K562 (cell line): ENCODE data around the gene SIGMAR1. TPM values are rescaled to one million over a fixed set of nuclear protein-coding genes. Genes with fewer than 3 reads are reported as not detected.

Experiments
- CHD2 ChIP-seq: IDR thresholded peaks from 2 replicates; pipeline ENCODE4 v1.6.1; 2011; ENCODE audit warnings: low read depth, low read length
- MAFG ChIP-seq: fragments of 450-650 bp; conservative IDR thresholded peaks from 2 replicates; pipeline ENCODE4 v1.6.1; 2016; ENCODE audit warnings: missing genetic modification characterization, missing compliant biosample characterization
- NR1H2 ChIP-seq: sonication (generic); formaldehyde crosslinking; IDR thresholded peaks from 2 replicates; pipeline ENCODE4 v1.4.0; 2020; ENCODE audit warnings: mild to moderate bottlenecking, missing genetic modification reagents
- PURB ChIP-seq: sonication (generic); formaldehyde crosslinking; IDR thresholded peaks from 2 replicates; pipeline ENCODE4 v1.9.0; 2021; ENCODE audit warnings: low read depth, mild to moderate bottlenecking, missing genetic modification reagents
- RBFOX2 ChIP-seq: fragments of 200-400 bp; formaldehyde crosslinking; IDR thresholded peaks from 2 replicates; pipeline ENCODE4 v1.6.1; 2017; ENCODE audit warnings: low read depth, mild to moderate bottlenecking, low read length, moderate library complexity
- RBM17 ChIP-seq: fragments of 200-400 bp; formaldehyde crosslinking; IDR thresholded peaks from 2 replicates; pipeline ENCODE4 v1.6.1; 2017; ENCODE audit warnings: low read depth, mild to moderate bottlenecking, low read length, borderline replicate concordance
- SP1 ChIP-seq: sonication (generic); formaldehyde crosslinking; IDR thresholded peaks from 2 replicates; pipeline ENCODE4 v1.8.1; 2022; ENCODE audit warnings: mild to moderate bottlenecking, missing genetic modification reagents
- SREBF2 ChIP-seq: sonication (generic); formaldehyde crosslinking; IDR thresholded peaks from 2 replicates; pipeline ENCODE4 v1.4.0; 2020; ENCODE audit warnings: mild to moderate bottlenecking, missing genetic modification reagents
- TARDBP ChIP-seq: fragments of 450-650 bp; IDR thresholded peaks from 2 replicates; pipeline ENCODE4 v1.6.1; 2016
- TBP ChIP-seq: optimal IDR thresholded peaks from 2 replicates; pipeline ENCODE3; 2011; ENCODE audit warnings: low read depth, low read length, improper control_type of control experiment
- TEAD4 ChIP-seq, 2 experiments: sonication (generic) in 1 of 2; formaldehyde crosslinking in 1 of 2; IDR thresholded peaks; 2 replicates each; pipeline versions ENCODE4 v1.6.1 to v1.8.0; 2012 to 2022; ENCODE audit warnings: borderline replicate concordance in 1 of 2, inconsistent platforms in 1 of 2, low read length in 1 of 2, mild to moderate bottlenecking in 1 of 2, missing genetic modification reagents in 1 of 2
- ZBTB7A ChIP-seq: IDR thresholded peaks from 2 replicates; pipeline ENCODE4 v1.6.1; 2011; ENCODE audit warnings: low read depth, mild to moderate bottlenecking, low read length, moderate library complexity, borderline replicate concordance; ENCODE audit not compliant: control insufficient read depth
- ZNF121 ChIP-seq: sonication (generic); formaldehyde crosslinking; conservative IDR thresholded peaks from 2 replicates; pipeline ENCODE4 v1.8.0; 2022; ENCODE audit warnings: missing genetic modification reagents
- ZNF75A ChIP-seq: fragments of 450-650 bp; formaldehyde crosslinking; IDR thresholded peaks from 2 replicates; pipeline ENCODE4 v1.4.0; 2020; ENCODE audit warnings: mild to moderate bottlenecking
- polyA plus RNA-seq, 8 experiments: library from polyadenylated mRNA; depleted of rRNA in 4 of 8; stranded (reverse) in 5 of 8; unstranded in 3 of 8; fragments of >200 nt; fragmentation: Nextera tagmentation in 2 of 8; fragmentation: Illumina TruSeq in 1 of 8; extraction: Ambion mirVana in 2 of 8; extraction: Trizol in 1 of 8; gene quantifications; 2 replicates each; pipeline versions ENCODE4 v1.2.1 to v1.2.3, GENCODE V29; 2011 to 2014; ENCODE audit warnings: inconsistent platforms in 1 of 8, missing spikeins in 1 of 8
- total RNA-seq, 7 experiments: library from RNA; depleted of rRNA in 6 of 7; stranded (reverse); fragments of >200 nt in 6 of 7; fragmentation: Illumina TruSeq in 2 of 7; extraction: Trizol in 2 of 7; gene quantifications; 2 replicates each; pipeline versions ENCODE4 v1.2.1 to v1.2.3, GENCODE V29; 2011 to 2021; ENCODE audit warnings: low replicate concordance in 1 of 7
- TF ChIP-seq, protein P1 (sequence below), 2 experiments: fragments of 450-650 bp in 1 of 2; sonication (generic) in 1 of 2; formaldehyde crosslinking; conservative IDR thresholded peaks; 2 replicates each; pipeline versions ENCODE4 v1.4.0 to v1.8.1; 2020 to 2022; ENCODE audit warnings: mild to moderate bottlenecking in 1 of 2, missing genetic modification reagents in 1 of 2
- TF ChIP-seq, protein P2 (sequence below): fragments of 450-650 bp; conservative IDR thresholded peaks from 2 replicates; pipeline ENCODE4 v1.6.1; 2016; ENCODE audit warnings: missing genetic modification characterization, low read depth, mild to moderate bottlenecking, control low read depth, missing compliant biosample characterization
- TF ChIP-seq, protein P3 (sequence below): fragments of 250-450 bp; sonication (Bioruptor Pico); IDR thresholded peaks from 2 replicates; pipeline ENCODE4 v1.8.0; 2021; ENCODE audit warnings: moderate library complexity, mild to moderate bottlenecking, inconsistent platforms
- TF ChIP-seq, protein P4 (sequence below): fragments of 250-450 bp; sonication (Bioruptor Pico); IDR thresholded peaks from 2 replicates; pipeline ENCODE4 v1.4.0; 2020; ENCODE audit warnings: mild to moderate bottlenecking, moderate library complexity
- TF ChIP-seq, protein P5 (sequence below): sonication (generic); formaldehyde crosslinking; IDR thresholded peaks from 2 replicates; pipeline ENCODE4 v1.8.1; 2023; ENCODE audit warnings: mild to moderate bottlenecking, missing genetic modification reagents

SIGMAR1 gene
- total and polyA plus RNA-seq, 9 of the 15 experiments (the other 6 are each of a cell fraction or from before 2014, with no cell fraction given) = 6.9 to 80.0 (median 35.2) TPM

DNA sequence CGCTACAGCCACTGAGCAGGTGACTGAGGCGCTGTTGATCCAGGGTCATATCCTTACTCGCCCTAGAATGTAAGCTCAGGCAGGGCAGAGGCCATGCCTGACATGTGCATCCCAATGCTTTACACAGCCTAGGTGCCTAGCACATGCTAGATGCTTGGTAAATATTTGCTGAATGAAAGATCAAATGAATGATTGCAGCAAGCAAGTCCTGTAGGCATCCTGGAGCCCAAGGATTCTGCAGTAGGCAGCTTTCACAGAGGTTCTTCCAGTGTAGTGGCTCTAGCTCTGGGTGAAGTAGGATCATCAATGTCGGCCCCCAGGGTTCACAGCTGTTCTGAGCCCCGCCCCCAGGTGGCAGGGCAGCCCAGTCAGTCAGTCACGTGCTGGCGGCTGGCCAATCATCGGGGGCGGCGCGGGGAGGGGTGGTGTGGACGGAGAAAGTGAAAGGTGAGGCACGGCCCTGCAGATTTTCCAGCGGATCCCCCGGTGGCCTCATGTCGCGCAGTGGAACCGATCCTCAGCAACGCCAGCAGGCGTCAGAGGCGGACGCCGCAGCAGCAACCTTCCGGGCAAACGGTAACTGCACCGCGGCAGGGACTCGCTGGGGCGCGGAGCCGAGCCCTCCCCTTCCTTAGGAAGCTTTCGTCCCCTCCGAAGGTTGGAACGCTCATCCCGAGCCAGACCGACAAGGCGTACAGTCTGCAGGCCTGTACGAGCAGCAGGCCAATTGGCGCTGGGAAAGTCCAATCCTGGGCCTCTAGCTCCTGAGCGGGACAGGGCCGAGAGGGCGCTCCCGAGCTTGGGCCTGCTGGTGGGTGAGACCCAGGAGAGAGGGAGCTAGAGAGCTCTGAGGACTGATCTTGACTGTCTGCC, 8.9 kb upstream of the SIGMAR1 start, which contains the start of gene GALT (continued):
- peak; percentile 76 for TF ChIP-seq RBFOX2
- TF ChIP-seq TEAD4 (IDR thresholded peaks at IDR 0.05; ENCODE audit: low read length) = no peak
- no peak for TF ChIP-seq TEAD4 (CRISPR knock-in tag; IDR thresholded peaks at IDR 0.05; ENCODE audit: borderline replicate concordance)
- TF ChIP-seq, protein P1, sequence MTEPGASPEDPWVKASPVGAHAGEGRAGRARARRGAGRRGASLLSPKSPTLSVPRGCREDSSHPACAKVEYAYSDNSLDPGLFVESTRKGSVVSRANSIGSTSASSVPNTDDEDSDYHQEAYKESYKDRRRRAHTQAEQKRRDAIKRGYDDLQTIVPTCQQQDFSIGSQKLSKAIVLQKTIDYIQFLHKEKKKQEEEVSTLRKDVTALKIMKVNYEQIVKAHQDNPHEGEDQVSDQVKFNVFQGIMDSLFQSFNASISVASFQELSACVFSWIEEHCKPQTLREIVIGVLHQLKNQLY (CRISPR knock-in tag; conservative IDR thresholded peaks at IDR 0.05) = no peak
- no peak for TF ChIP-seq PURB (CRISPR knock-in tag)
- no peak for TF ChIP-seq RBM17
- TF ChIP-seq SP1 (CRISPR knock-in tag) = 0 out of 2 replicates have a peak, but pooled peaks have one; percentile 26
- no peak for TF ChIP-seq ZBTB7A
- TF ChIP-seq, protein P2, sequence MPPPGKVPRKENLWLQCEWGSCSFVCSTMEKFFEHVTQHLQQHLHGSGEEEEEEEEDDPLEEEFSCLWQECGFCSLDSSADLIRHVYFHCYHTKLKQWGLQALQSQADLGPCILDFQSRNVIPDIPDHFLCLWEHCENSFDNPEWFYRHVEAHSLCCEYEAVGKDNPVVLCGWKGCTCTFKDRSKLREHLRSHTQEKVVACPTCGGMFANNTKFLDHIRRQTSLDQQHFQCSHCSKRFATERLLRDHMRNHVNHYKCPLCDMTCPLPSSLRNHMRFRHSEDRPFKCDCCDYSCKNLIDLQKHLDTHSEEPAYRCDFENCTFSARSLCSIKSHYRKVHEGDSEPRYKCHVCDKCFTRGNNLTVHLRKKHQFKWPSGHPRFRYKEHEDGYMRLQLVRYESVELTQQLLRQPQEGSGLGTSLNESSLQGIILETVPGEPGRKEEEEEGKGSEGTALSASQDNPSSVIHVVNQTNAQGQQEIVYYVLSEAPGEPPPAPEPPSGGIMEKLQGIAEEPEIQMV (tag) = peak; percentile 34; the same call in 1 of the 2 replicates
- TF ChIP-seq TBP = peak; percentile 37
- TF ChIP-seq ZNF75A (CRISPR knock-in tag) = no peak
- TF ChIP-seq ZNF121 = no peak
- TF ChIP-seq SREBF2 (CRISPR knock-in tag) = no peak
- no peak for TF ChIP-seq NR1H2 (CRISPR knock-in tag)
- TF ChIP-seq, protein P3, sequence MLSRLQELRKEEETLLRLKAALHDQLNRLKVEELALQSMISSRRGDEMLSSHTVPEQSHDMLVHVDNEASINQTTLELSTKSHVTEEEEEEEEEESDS (CRISPR knock-in tag) = no peak
- TF ChIP-seq, protein P4, sequence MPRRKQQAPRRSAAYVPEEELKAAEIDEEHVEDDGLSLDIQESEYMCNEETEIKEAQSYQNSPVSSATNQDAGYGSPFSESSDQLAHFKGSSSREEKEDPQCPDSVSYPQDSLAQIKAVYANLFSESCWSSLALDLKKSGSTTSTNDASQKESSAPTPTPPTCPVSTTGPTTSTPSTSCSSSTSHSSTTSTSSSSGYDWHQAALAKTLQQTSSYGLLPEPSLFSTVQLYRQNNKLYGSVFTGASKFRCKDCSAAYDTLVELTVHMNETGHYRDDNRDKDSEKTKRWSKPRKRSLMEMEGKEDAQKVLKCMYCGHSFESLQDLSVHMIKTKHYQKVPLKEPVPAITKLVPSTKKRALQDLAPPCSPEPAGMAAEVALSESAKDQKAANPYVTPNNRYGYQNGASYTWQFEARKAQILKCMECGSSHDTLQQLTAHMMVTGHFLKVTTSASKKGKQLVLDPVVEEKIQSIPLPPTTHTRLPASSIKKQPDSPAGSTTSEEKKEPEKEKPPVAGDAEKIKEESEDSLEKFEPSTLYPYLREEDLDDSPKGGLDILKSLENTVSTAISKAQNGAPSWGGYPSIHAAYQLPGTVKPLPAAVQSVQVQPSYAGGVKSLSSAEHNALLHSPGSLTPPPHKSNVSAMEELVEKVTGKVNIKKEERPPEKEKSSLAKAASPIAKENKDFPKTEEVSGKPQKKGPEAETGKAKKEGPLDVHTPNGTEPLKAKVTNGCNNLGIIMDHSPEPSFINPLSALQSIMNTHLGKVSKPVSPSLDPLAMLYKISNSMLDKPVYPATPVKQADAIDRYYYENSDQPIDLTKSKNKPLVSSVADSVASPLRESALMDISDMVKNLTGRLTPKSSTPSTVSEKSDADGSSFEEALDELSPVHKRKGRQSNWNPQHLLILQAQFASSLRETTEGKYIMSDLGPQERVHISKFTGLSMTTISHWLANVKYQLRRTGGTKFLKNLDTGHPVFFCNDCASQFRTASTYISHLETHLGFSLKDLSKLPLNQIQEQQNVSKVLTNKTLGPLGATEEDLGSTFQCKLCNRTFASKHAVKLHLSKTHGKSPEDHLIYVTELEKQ = no peak
- TF ChIP-seq CHD2 = peak; percentile 55; the same call in 1 of the 2 replicates
- peak; percentile 72; the same call in 1 of the 2 replicates for TF ChIP-seq TARDBP
- TF ChIP-seq, protein P5, sequence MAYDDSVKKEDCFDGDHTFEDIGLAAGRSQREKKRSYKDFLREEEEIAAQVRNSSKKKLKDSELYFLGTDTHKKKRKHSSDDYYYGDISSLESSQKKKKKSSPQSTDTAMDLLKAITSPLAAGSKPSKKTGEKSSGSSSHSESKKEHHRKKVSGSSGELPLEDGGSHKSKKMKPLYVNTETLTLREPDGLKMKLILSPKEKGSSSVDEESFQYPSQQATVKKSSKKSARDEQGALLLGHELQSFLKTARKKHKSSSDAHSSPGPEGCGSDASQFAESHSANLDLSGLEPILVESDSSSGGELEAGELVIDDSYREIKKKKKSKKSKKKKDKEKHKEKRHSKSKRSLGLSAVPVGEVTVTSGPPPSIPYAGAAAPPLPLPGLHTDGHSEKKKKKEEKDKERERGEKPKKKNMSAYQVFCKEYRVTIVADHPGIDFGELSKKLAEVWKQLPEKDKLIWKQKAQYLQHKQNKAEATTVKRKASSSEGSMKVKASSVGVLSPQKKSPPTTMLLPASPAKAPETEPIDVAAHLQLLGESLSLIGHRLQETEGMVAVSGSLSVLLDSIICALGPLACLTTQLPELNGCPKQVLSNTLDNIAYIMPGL (CRISPR knock-in tag) = 0 out of 2 replicates have a peak, but pooled peaks have one; percentile 54
- TF ChIP-seq MAFG = no peak
